PFSK-1 (cell line): ENCODE results near the gene BTF3L4.

Experiments
- POLR2AphosphoS5 ChIP-seq: IDR thresholded peaks from 2 replicates; pipeline ENCODE4 v1.6.1; 2012; ENCODE audit warnings: low read depth, mild to moderate bottlenecking, control low read depth, low read length, moderate library complexity
- REST ChIP-seq, 2 experiments: IDR thresholded peaks; 2 replicates each; pipeline versions ENCODE4 v1.6.1 to v1.8.0; 2011 to 2012; ENCODE audit warnings: low read depth in 2 of 2, low read length in 2 of 2, control low read depth in 1 of 2, inconsistent platforms in 1 of 2, mild to moderate bottlenecking in 1 of 2, moderate library complexity in 1 of 2; ENCODE audit not compliant: insufficient read depth in 1 of 2
- TAF1 ChIP-seq: IDR thresholded peaks from 2 replicates; pipeline ENCODE4 v1.6.1; 2012; ENCODE audit warnings: low read length, control low read depth, borderline replicate concordance; ENCODE audit not compliant: insufficient read depth

- TF ChIP-seq POLR2AphosphoS5 (no peak), TAF1 (no peak), REST (IDR thresholded peaks at IDR 0.05; ENCODE audit: insufficient read depth in 1 of 2, low read depth in 2 of 2, low read length in 2 of 2) (no peak)
These were observed 16.2 kb downstream of the BTF3L4 start for GRCh38 chr1:52072291-52072690.
